Stimulated activated CD8-positive, alpha-beta memory T cell treated with anti-CD3 and anti-CD28 coated beads, Interleukin-7, amount 100 ng/mL, for 24 hours (primary cell): Measurements from ENCODE around the gene RUNX2.
"Not testable (repeated sequence)": the region's sequence is repeated elsewhere in the genome, so short reads cannot be mapped to it uniquely, and the experiment has no call there.

Experiments
- DNase-seq: peaks from one replicate; pipeline ENCODE4 v3.0.0-alpha.2; 2020; ENCODE audit warnings: low read depth

Gene RUNX2

GRCh38 chr6:45555981-45556771, 228.0 kb downstream of the RUNX2 start:
- DNase-seq: no peak

GRCh38 chr6:45556828-45557227, 228.7 kb downstream of the RUNX2 start:
- DNase-seq: no peak

- DNase-seq: no peak
Measured at GRCh38 chr6:45557454-45557853, 229.3 kb downstream of the RUNX2 start.

DNA sequence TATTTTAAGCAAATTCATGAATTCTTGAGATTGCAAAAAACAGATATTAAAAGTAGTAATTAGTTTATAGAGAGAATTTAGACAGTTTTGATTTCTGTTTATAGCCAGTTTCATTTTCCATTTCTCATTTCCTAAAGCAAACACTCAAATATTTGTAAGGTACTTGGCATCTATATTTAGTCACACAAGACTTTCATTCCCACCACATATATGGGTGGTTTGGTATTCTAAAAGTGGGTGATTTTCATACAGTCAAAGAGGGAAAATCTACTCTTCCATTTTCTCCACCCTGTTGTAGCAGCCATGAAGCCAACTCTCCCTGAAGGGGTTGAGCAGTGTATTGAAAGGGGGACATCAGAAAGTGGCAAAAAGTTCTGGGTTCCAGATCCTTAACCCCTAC, 230.7 kb downstream of the RUNX2 start:
- DNase-seq: no peak

- not testable (repeated sequence) for DNase-seq
Measured at GRCh38 chr6:45560321-45560820, 232.2 kb downstream of the RUNX2 start.

DNA sequence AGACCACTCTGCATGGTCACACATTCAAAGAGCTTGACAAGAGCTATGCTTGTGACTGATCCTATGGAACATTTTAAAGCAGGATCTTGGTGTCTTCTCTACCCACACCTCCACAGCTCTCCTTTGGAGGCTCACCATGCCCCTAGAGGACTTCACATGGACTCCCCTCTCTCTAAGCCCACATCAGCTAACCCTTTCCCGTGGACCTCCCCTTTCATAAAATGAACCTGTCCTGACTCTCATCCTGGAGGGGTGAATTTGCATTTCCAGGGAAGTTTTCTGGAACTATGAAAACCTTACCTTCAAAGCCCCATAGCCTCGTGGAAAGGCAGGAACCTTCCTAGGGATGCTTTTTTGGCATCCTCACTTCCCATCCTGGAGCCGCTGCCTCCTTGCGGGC, 234.0 kb downstream of the RUNX2 start:
- no peak for DNase-seq

GRCh38 chr6:45563041-45563440, 234.9 kb downstream of the RUNX2 start:
- DNase-seq: no peak

DNA sequence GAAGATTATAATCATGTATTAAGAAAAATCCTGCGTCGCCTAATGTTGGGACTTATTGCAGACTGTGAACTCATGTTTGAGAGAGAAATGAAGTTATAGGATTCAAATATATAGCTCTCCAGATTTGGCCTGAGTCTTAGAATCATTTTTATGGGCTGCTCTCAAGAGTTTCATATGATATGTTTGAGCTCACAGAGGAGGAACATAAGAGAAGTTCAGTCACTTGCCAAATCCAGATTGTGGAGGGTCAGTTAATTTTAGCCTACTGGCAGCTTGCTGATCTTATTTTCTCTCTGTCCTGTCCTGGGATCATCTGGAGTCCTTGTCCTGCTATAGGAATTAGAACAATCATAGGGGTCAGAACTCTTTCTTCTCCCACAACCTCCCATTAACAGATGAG, 235.7 kb downstream of the RUNX2 start:
- no peak for DNase-seq

- DNase-seq: no peak
Measured at GRCh38 chr6:45566882-45567281, 238.8 kb downstream of the RUNX2 start.

DNA sequence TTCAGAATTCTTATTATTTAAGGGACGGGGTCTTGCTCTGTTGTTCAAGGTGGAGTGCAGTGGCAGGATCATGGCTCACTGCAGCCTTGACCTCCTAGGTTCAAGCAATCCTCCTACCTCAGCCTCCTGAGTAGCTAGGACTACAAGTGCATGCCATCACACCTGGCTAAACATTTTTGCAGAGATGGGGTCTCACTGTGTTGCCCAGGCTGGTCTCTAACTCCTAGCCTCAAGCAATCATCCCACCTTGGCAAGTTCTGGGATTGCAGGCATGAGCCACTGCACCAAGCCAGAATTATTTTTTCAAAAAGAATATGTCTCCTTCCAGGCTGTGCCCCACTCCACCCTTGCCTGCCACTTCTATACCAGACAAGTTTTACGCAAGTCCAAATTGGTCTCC, 239.7 kb downstream of the RUNX2 start:
- no peak for DNase-seq

DNA sequence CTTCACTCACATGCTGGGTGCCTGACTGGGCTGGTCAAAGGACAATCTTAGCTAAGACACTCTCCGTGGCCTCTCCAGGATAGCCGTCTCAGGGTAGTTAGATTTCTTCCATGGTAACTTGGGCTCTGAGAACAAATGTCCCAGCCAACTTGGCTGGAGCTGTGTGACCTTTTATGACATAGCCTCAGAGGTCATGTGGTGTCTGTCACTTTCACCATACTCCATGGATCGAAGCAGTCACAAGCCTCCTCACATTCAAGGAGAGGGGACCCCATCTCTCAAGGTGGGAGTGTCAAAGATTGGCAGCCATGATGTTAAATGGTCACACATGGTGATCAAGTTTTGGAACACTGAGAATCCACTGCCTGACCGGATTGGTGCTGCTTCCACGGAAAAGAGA, 240.5 kb downstream of the RUNX2 start:
- no peak for DNase-seq

DNA sequence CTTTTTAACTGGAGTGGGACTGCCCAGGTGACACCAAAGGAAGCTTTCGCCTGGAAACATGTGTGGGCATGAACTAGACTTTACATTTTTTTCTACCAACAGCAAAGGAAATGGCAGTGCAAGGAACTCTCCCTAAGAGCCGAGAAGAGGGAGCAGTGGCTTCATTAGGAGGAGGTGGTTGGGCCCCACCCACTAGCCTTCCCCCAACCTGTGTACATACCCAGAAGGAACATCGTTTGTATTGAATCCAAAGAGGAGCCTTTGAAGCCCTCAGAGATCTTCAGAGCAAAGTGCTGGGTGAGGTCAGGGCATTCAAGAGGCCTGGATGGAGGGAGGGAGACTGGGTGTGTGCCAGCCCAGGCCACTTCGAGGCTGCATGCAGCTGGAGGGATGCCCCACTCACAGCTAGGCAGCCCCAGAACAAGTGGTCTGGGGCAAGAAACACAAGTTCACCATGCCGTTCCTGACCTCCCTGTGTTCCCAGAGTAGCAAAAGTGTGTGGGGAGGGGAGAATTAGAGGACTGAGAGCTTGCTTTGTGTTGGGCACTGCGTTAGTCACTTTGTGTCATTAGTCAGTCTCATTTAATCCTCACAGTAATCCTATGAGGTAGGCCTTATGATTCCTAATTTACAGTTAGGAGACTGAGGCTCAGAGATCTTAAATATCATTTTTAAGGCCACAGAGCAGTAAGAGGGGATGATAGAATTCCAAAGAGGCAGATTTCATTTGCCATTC, 241.2 kb downstream of the RUNX2 start:
- no peak for DNase-seq

GRCh38 chr6:45571159-45571558, 243.0 kb downstream of the RUNX2 start:
- DNase-seq: no peak

DNA sequence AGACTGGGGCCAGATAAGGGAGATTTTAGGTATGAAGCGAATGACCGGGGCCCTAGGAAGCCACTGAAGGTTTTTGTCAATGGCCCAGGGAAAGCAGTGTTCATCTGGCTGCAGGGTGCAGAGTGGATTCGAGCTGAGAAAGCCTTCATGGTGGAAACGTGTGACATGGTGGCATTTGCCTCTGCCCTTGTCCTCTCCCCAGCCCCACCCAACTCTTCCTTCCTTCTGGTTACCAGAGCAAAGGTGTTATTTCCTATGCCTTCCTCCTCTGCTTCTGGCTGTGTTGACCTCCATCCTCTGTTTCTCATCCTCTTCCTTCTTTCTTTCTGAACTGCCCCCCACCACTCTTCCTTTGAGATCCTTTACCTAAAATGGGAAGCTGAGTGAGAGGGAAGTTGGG, 244.7 kb downstream of the RUNX2 start:
- no peak for DNase-seq

- DNase-seq: no peak
Measured at GRCh38 chr6:45574014-45574461, 245.9 kb downstream of the RUNX2 start.

GRCh38 chr6:45574885-45575284, 246.8 kb downstream of the RUNX2 start:
- no peak for DNase-seq

DNA sequence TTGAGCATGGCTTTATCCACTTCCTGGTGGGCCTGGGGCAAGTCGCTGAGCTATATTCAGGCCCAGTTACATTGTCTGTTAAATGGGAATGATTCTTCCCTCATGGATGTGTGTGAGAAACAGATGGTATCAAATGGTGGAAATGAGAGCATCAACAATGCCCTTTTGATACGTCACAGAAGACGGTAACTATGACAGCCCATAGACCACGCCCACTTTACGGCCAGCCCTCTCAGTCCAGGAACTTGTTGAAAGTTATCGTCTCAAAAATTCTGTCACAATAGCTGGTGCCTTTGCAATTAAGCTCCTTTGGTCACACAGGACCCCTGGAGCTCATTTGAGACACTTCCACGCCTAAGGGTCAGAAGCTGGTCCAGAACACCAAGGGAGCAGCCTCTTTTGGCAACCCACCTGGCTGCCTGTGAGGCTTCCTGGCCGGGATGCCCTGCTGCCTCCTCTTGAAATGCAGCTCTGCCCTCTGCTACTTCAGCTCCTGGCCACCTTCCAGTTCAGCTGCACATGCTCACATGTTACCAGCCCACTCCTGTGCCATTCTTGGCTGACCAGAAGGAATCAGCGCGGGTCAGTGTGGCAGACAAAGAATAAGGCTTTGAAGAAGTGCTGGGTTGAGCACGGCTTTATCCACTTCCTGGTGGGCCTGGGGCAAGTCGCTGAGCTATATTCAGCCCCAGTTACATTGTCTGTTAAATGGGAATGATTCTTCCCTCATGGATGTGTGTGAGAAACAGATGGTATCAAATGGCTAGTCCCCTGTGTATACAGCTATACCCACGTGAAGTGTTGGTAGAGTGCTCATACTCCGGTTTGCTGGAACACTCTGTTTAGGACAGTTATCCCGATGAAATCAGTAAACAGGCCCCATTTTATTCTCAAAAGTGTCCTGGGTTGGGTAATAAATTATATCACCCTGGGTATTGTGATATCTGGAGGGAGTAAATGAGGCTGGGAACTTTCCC, 248.8 kb downstream of the RUNX2 start:
- no peak for DNase-seq

DNA sequence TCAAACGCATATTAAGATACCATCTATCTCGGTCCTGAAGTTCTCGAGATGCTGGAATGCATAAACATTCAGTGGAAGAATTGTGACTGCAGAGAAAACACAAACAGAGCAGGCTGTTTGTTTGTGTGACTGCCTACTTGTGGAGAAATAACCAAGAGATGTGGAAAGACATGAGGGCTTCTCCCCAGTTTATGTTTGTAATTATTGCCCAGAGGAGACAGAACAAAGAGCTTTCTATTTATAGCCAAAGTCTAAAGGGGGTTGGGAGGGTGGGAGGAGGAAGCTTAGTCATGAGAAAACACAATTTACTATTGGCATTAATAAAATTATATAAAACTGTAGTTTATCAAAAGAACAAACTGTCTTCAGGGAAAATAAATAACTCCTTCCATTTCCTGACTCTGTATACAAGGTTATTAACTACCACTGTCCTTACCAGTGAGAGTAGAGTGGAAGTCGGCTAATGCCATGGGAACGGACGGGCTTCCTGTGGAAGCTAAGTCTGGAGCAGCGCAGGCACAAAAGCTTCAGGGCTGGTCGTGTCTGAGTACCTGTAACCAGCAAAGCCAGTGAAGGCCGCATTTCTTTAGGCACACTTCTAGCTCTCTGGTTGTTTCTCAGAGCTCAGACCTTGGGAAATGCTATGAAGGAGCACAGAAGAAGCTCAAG, 249.8 kb downstream of the RUNX2 start:
- DNase-seq: no peak

DNA sequence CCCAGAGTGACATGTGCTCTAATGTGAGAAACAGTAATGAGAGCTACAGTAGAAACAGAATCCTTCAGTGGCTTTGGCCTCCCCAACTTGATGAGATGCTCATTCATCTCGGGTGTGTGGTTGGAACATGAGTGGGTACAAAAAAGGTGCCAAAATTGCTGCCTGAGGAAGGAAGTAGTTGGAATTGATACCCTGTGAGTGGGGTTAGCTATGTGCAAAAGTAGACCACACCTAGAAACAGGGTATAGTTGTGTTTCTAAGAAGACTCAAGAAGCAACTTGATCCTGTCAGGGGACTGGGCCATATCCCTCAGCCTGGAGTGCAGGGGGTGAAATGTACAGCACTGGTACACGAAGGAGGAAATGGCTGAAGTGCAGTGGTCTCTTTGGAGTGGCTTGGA, 256.0 kb downstream of the RUNX2 start:
- DNase-seq: no peak

GRCh38 chr6:45586216-45587171, 258.4 kb downstream of the RUNX2 start:
- no peak for DNase-seq
